NCI-H524 (cell line): ENCODE results near the gene ARL13B.
A peak's percentile ranks its signal among the peaks of the same experiment; 100 is the strongest.
"Not testable (repeated sequence)": the region's sequence is repeated elsewhere in the genome, so short reads cannot be mapped to it uniquely, and the experiment has no call there.

Source experiments
- DNase-seq, 2 experiments: peaks; one replicate each; lab custom pipeline; 2025; lab: John Stamatoyannopoulos, UW

ARL13B gene

DNA sequence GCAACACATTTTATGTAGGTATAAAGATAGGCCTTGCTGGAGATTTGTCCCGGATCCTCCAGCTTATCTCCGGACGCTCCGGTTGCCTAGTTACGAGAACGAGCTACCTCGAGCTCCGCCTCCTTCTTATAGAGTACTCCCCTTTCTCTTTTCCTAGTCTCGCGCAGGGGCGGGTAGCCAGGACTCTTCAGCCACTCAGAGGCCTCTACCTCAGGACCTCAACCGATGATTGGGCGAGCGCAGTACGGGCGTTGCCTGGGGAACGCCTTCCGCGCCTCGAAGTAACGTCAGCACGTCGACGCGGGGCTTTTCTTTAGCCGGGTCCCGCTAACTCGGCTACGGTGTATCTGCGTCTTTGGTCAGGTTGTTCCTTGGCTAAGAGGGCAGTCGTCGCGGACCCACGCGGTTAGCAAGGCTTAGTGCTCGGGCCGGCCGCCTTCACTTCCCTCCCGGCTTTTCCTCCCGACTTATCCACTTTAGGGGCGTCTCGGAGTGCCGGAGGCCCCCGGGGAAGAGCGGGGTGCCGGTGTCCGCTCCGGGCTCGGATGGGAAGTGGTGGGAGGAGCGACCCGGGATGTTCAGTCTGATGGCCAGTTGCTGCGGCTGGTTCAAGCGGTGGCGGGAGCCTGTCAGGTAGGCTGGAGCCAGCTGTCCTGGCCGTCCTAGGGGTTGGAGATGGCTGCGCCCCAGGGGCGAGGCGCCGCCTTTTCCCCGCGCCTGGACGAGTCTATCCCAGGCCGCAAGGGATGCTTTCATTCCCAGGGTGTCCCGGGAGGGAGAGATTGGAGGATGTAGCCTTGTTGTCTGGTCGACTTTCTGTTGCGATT lies at the start of gene ARL13B:
TSS of gene ARL13B (plus strand) at position 306 of the 827 bp plus-strand sequence. CDS start at position 575, 269 bp downstream.
- peak; percentile 99 to 100 for DNase-seq

DNA sequence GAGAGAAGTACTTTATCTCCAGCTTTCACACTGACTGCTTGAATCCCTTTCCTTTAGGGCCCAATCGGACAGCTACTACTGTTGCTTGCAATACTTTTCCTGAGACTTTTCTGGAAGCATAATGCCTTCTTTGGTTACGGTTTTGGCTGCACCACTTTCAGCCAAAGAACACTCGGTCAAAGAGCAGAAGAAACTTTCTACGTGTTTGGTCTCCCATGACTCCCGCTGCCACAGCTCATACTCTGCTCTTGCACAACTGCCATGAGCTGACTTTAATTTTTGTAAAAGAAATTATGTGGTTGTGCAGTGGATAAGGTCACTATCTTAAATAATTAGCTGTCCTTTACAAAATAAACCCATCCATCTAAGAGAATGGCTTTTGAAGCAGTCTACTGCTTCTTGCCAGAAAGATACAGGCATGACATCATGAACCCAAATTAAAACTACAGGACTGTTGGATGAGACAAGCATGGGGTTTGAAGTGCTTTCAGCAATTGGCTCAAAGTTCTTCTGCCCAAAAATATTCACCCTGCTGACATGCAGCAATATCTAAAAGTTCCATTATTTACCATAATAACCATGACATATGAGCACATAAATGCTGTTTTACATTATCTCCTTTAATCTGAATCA lies 48.2 kb upstream of the ARL13B start:
- DNase-seq, result no peak

DNA sequence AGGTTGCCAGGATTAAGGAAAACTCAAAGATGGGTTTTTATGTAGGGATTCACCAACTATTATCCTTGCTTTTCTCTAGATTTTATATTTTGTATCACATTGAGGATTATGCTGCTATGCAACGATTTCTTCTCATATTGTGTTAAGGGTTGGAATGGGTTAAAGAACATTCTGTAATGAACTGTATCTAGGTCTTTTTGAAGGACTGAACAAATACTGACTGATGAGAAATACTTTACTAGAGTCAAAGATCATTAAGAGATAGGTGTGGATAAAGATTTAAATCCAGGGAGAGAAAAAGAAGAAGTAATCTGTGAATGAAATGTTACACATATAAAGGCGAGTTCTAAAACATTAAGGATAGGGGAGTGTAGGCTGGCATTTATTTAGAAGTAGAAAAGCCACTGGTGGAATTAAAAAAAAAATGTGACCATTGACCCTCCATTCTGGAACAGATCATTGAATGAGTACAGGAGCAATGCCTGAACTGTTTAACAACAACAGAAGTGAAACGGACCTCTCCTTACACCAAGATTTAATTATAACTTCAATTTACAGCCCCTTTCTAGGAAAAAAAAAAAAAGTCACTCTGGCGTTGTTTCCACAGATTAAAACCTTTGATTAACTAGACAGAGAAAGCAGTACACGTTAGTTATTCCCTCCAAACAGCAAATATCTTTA lies 45.4 kb upstream of the ARL13B start:
- DNase-seq, result no peak

DNA sequence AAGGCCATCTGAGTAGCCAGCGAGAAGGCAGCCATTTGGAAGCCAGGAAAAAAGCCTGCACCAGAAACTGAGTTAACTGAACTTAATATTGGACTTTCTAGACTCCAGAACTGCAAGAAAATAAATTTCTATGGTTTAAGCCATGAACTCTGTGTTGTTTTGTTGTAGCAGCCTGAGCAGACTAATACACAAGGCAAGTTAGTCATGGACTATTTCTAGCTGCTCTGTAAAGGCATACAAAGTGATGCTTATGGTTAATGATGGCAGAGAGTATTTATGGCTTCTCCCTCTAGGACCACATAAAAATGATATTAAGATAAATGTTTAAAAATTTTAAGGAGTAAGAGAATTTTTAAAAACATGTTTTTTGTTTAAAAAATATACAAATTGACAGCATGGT lies 43.4 kb upstream of the ARL13B start:
- no peak for DNase-seq

DNA sequence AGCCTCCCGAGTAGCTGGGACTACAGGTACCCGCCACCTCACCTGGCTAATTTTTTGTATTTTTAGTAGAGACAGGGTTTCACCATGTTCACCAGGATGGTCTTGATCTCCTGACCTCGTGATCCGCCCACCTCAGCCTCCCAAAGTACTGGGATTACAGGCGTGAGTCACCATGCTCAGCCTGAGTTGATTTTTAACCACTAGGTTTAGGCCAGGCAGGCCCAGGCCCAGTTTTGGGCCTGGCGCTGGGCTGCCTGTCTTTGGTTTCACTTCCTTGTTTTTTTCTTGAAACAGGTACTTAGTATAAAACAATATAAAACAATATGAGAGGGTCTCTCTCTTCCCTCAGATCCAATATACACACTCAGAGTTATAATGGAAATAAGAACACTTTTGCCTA lies 42.5 kb upstream of the ARL13B start:
- DNase-seq, result not testable (repeated sequence)

DNA sequence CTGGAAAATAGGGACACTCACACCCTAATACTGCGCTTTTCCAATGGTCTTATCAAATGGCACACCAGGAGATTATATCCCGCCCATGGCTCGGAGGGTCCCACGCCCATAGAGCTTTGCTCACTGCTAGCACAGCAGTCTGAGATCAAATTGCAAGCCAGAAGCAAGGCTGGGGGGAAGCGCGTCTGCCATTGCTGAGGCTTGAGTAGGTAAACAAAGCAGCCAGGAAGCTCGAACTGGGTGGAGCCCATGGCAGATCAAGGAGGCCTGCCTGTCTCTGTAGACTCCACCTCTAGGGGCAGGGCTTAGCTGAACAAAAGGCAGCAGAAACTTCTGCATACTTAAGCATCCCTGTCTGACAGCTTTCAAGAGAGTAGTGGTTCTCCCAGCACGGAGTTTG lies 30.0 kb upstream of the ARL13B start:
- DNase-seq, result peak in 1 of 2 experiments; percentile 41

DNA sequence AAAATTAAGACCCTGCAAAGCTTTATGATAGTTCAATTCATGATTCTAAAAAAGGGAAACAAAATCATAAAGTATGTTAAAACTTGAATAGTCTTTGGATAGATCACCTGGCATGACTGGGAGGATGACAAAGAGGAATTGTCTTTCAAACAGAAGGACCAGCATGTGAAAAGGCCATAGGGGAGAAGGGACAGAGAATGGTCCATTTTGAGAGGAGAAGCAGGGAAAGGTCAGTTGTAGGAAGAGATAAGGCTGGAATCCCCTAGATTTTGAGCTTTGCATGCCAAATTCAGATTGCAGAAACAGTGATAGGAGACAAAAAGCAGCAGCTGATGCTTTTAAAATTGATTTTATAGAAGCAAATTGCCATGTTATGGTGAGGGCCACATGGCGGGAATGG lies 18.9 kb upstream of the ARL13B start:
- DNase-seq, result no peak

DNA sequence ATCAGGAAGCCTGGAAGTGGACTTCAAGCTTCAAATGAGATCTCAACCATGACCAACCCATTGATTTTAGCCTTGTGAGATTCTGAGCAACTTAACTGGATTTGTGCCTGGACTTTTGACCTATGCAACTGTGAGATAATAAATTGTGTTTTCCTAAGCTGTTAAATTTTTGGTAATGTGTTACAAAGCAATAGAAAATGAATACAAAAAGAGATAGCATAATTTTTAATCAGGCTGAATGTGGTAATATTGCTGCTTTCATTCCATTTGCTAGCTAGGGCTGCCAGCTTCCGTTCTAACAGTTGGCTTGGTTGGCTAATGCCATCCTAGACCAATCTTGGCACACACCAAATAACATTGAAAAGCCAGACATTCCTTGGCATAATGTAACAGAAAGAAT lies 18.5 kb upstream of the ARL13B start:
- no peak for DNase-seq

DNA sequence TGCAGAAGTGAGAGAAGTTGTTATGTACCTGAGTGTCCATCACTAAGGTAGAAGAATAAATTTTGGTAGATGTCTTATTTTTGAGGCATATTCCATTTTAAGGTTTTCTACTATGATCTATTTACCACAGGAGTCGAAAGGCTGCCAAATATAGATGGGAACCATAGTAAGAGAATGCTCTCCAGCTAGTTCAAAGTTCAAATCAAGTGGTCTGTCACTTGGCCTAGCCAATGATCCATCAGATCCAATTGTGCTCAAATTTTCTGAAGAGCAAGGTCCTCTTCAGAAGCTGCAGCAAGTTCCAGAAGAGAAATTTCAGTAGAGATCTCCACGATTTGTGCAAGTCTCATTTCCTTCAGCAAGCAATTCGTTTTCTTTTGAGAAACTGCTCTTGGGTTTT lies 17.2 kb upstream of the ARL13B start:
- DNase-seq, result no peak

DNA sequence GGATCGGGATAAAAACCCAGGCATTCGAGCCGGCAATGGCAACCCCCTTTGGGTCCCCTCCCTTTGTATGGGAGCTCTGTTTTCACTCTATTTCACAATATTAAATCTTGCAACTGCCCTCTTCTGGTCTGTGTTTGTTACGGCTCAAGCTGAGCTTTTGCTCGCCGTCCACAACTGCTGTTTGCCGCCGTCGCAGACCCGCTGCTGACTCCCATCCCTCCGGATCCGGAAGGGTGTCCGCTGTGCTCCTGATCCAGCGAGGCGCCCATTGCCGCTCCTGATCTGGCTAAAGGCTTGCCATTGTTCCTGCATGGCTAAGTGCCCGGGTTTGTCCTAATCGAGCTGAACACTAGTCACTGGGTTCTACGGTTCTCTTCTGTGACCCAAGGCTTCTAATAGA lies 14.8 kb upstream of the ARL13B start:
- not testable (repeated sequence) for DNase-seq

DNA sequence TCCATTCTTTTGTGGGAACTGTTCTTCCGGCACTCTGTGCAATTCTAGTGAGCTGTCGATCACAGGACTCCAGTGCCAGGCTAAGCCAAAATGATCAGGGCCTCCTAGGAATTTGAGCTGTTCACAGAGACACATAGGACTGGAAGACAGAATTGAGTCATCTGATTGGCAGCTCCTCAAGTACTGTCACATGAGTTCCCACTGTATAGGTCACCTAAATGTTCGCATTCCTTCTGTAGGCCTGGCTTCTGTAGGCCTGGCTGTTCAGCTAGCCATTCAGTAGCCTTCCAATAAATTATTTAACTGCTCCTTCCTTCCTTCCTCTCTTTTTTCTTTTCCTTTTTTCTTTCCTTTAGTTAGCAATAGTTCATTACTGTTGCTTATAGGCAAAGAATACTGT lies 10.5 kb upstream of the ARL13B start:
- DNase-seq, result no peak

DNA sequence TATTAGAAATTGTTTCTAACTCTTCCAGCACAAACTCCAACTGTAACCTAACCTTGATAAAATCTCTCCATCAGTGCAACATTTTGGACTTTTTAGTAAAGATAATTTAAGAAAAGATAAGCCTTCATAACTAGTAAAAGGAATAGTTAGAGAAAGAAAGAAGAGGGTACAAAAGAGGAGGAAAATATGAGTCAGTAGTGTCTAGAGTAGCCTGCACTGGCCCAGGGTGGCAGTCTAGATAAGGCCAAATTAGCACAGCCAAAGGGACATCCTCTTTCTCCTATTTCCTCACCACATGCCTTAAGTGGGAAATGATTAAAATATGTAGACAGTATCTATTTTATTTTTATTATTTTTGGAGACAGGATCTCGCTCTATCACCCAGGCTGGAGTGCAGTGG lies 10.0 kb upstream of the ARL13B start:
- DNase-seq, result no peak

DNA sequence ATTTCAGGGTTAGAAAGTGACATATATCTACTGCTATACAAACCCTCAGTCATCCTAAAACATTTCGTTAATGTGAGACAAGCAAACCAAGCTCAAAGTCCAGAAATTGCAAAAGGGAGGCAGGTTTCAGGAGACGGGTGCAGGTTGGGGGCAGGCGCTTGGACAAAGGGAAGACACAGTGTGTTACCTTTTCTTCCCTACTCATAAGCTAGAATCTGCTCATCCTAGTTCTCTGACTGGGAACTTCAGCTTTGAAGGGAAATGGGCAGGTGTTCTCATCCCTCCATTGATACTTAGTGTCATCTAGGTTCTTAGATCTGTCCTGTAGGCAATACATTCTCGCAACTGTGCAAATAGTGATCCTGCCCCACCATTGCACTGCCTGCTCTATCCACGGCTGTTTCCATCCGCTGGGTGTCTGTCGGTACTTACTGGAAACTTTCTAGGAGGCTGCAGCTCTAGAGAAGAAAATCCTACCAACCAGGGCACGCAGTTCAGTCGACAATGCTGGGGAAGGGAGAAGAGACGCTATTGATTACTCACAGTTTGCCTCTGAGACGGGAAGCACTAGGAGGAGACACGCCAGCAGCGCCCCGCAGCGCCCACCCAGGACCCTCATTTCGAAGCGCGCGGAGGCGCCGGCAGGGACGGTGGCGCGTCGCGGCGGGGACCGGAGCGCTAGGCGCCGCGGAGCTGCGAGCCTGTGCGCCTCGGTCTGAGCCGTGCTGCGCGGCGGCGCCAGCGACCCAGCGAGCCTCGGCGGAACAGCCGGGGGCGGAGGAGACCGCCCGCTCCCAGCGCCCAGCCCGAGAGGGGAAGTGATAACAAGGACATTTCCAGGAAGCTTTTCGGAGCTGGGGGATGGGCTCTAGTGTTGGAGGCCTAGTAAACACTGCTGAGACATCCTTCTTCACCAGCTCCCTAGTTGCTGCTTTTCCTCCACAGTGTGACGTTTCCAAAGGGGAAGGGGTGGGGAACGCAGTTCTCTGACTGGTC lies 6.5 kb upstream of the ARL13B start, which contains the start of gene PROS1:
TSS of gene PROS1 (minus strand) at position 766 of the 996 bp plus-strand sequence. CDS start at position 619, 147 bp downstream.
- DNase-seq, result peak; percentile 76 to 86

DNA sequence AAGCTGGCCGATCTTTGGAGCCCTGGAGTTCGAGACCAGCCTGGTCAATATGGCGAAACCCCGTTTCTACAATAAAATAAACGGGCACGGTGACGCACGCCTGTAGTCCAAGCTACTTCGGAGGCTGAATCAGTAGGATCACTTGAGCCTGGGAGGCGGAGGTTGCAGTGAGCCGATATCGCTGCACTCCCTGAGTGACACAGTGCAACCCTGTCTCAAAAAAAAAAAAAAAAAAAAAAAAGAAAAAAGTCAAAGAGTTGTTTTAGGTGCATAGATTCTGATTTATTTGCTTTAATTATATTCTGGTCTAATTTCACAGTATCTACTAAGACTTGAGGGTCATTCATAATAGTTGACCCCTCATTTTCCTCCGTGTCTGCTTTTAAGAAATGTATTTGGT lies 1.7 kb downstream of the ARL13B start:
- no peak for DNase-seq

DNA sequence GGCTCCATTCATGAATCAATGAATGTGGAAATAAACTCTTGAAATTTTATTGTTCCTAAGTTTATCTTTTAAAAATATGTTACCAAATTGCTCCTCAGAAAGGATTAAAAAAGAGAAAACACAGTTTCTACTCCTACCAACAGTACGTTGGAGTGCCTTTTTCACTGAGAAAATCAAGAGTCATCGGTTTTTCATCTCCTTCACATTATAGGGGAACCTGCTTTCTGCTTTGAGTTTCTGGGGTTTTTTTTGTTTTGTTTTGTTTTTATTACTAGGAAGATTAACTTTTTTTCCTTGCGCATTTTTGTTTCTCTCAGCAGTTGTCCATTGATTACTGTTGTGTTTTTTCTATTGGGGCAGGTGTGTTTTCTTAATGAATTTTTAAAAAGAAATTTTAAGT lies 3.5 kb downstream of the ARL13B start:
- no peak for DNase-seq

DNA sequence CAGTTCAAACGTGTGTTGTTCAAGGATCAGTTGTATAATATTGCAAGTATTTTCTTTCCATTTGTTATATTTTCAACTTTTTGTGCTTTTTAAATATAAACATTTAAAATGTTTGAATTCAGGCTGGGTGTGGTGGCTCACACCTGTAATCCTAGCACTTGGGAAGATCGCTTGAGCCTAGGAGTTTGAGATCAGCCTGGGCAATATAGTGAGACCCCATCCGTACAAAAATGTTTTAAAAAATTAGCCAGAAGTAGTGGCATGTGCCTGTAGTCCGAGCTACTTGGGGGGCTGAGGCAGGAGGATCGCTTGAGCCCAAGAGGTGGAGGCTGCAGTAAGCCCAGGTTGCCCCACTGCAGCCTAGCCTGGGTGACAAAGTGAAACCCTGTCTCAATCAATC lies 4.7 kb downstream of the ARL13B start:
- DNase-seq, result no peak

DNA sequence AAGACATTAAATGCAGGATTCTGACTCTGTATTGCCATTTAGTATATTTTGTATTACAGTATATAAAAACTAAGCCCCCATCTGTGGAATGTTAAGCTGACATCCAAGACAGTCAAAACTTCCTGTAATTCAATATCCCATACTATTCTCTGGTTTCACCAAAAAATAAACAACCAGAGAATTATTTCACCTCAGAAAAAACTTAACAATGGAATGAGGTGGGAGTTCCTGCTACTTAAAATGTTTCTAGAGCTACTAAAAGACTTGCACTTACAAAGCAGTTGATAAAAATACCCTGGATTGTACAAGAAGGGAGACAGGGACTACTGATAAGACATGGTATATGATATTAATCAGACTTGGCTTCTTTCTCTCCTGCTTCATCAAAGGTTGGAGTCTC lies 8.3 kb downstream of the ARL13B start:
- no peak for DNase-seq

DNA sequence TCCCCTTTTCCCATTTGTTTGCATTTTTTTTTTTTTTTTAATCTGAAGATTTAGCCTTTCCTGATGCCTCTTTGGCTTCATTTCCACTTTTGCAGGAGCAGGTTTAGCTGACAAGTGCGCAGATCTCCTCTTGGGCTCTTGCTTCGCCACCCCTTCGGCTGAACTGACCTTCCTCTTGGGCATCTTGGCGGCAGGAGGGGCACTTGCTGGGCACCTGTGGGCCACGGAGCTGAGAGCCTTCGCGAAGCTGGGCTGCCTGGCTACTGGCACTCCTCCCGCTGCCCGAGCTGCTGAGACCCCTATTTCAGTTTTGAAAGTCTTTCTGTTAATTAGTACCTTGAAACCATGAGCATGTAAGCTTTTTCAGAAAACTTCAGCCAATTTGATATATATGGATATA lies 8.8 kb downstream of the ARL13B start:
- no peak for DNase-seq

DNA sequence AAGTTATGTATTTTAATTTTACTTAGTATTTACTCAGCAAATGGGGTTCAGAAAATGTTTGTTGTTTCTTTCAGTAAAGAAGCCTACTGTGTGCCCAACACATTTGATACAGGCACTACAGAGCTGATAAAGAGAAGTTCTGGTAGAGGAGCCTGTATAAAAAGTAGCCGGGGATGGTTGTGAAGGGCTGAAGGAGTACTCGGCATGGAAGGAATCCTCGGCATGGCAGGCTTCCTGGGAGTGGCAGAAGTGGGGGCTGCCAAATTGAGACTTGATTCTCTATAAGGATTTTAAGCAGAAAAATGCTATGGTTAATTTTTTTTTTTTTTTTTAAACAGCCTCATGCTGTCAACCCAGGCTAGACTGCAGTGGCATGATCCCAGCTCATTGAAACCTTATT lies 9.3 kb downstream of the ARL13B start:
- DNase-seq, result no peak

DNA sequence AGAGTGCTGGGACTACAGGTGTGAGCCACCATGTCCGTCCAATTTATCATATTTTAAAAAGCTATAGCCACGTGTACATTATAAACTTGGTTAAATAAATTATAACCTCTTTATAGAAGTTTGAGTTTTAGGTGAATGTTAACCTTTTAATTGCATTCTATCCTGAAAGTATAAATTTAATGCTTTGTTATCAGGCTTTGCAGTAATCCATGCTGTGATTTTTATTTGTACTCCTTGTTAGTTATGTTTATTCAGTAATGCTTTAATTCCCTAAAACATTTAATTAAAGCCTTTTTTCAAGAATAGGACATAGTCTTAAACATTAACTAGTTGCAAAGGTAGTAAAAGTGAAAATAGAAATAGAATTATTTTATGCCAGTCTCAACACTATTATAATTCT lies 11.7 kb downstream of the ARL13B start:
- DNase-seq, result no peak

DNA sequence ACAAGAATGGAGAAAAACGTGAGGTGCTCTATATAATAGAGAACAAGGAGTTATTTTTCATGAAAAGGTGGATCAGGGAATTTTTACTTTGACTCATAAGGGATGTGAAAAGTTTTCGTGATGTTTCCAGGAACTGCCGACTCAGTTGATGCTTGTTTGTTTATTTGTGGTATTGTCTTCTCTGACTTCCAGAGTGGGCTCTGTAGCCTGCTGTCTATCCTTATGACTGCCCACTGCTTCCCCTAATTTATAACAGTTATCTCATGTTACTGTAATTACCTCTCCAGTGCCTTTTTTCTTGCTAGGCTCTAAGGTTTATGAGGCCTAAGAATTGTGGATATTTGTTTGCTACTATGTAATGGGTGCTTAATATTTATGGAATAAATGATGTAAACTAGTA lies 12.3 kb downstream of the ARL13B start:
- no peak for DNase-seq

DNA sequence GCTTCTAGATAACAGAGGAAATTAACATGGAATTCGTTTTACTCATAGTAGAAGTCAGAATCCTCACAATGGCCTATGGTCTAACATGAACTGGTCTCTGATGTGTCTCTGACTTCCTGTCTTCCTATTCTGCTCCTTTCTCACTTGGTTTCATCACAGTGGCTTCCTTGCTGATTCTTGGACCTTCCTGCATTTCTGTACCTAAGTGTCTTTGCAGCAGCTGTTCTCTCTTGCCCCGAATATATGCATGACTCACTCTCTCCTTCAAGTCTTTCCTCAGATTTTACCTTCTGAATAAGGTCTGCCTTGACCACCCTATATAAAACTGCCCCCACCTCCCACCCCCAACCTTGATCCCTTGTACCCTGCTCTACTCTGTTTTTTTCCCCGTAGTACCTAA lies 14.1 kb downstream of the ARL13B start:
- DNase-seq, result no peak
